MCF 10A (cell line): Measurements from ENCODE around the gene HDAC5. TPM values are rescaled to one million over a fixed set of nuclear protein-coding genes. Genes with fewer than 3 reads are reported as not detected.
"Not testable (repeated sequence)": the region's sequence is repeated elsewhere in the genome, so short reads cannot be mapped to it uniquely, and the experiment has no call there.

Experiments
- BruUV-seq: library from RNA; stranded (reverse); fragments of 400-500 nt; replicated peaks from 2 replicates; lab custom pipeline; 2021; lab: Mats Ljungman, UMichigan
- CTCF ChIA-PET: fragments of 300-600 bp; sonication (Branson Sonifier 250); formaldehyde crosslinking; extraction: SDS; loops from one replicate; lab custom pipeline; 2021; ENCODE audit warnings: antibody characterized with exemption, inconsistent platforms; lab: Yijun Ruan, JAX
- POLR2A ChIA-PET: fragments of 300-600, 350-650 bp; sonication (Branson Sonifier 250); formaldehyde crosslinking; extraction: SDS; loops from one replicate; lab custom pipeline; 2020; ENCODE audit warnings: antibody characterized with exemption, inconsistent platforms; lab: Yijun Ruan, JAX
- DNase-seq: peaks from one replicate; pipeline ENCODE4 v3.0.0-alpha.2; 2018; ENCODE audit not compliant: unreplicated experiment
- H3K27ac Mint-ChIP-seq: one replicate; pipeline ENCODE4 v1.8.0; 2022; ENCODE audit warnings: mild to moderate bottlenecking, low read depth, mixed read lengths; ENCODE audit not compliant: unreplicated experiment
- H3K27me3 Mint-ChIP-seq: one replicate; pipeline ENCODE4 v1.8.0; 2022; ENCODE audit warnings: mixed read lengths; ENCODE audit not compliant: insufficient read depth, unreplicated experiment
- H3K36me3 Mint-ChIP-seq: one replicate; pipeline ENCODE4 v1.8.0; 2022; ENCODE audit warnings: mild to moderate bottlenecking, moderate library complexity, mixed read lengths; ENCODE audit not compliant: insufficient read depth, unreplicated experiment
- H3K4me1 Mint-ChIP-seq: one replicate; pipeline ENCODE4 v1.8.0; 2022; ENCODE audit warnings: mixed read lengths; ENCODE audit not compliant: insufficient read depth, unreplicated experiment
- H3K4me3 Mint-ChIP-seq: one replicate; pipeline ENCODE4 v1.8.0; 2022; ENCODE audit warnings: mild to moderate bottlenecking, moderate library complexity, mixed read lengths; ENCODE audit not compliant: unreplicated experiment
- H3K9me3 Mint-ChIP-seq: one replicate; pipeline ENCODE4 v1.8.0; 2022; ENCODE audit warnings: mixed read lengths; ENCODE audit not compliant: unreplicated experiment
- CTCF ChIP-seq: fragments of 200-600 bp; IDR thresholded peaks from one replicate; pipeline ENCODE4 v1.8.0; 2022; ENCODE audit warnings: antibody characterized with exemption, mild to moderate bottlenecking; ENCODE audit not compliant: unreplicated experiment
- intact Hi-C: fragments of 100-400 bp; cut with micrococcal nuclease; formaldehyde crosslinking; loops from 2 replicates; pipeline ENCODE4 v1.14.1; 2022
- total RNA-seq: library from RNA; stranded (reverse); gene quantifications from 2 replicates; pipeline ENCODE4 v1.2.3, GENCODE V29; 2022

The HDAC5 gene
- total RNA-seq, 1 experiment from 2014 or later = 12.1 TPM

GRCh38 chr17:44120851-44121605 is 2.4 kb downstream of the HDAC5 start:
- DNase-seq = no peak
- BruUV-seq = no TSS peak
- intact Hi-C loops = loop anchor here (5.0 kb wide), 1 partner anchor 34 kb away; no protein-coding TSS in a partner anchor
- CTCF ChIA-PET = interaction anchor here (0.5 to 0.6 kb wide), 2 partner anchors 37 to 201 kb away, joined by 3 read pairs; no protein-coding TSS in a partner anchor
- Mint-ChIP-seq H3K27ac (no peak overlapping the region), H3K27me3 (no peaks in the 10 kb centered on the region), H3K9me3 (no peaks in the 10 kb centered on the region), H3K36me3 (peaks cover 13% of the 10 kb centered on the region), H3K4me3 (no peak overlapping the region), H3K4me1 (peaks cover 6% of the 10 kb centered on the region)
- no peak for TF ChIP-seq CTCF
- POLR2A ChIA-PET = interaction anchor here (0.6 to 3.5 kb wide), 6 partner anchors 17 to 383 kb away, joined by 3 to 66 read pairs (median 23); partner anchors contain the start of genes HROB and TMUB2

GRCh38 chr17:44120281-44120680 is 3.2 kb downstream of the HDAC5 start:
- not testable (repeated sequence) for DNase-seq, H3K4me3 Mint-ChIP-seq, BruUV-seq, H3K27ac Mint-ChIP-seq, H3K27me3 Mint-ChIP-seq, H3K4me1 Mint-ChIP-seq, H3K9me3 Mint-ChIP-seq
- peaks cover 19% of the 10 kb centered on the region for H3K36me3 Mint-ChIP-seq
- intact Hi-C loops = loop anchor here (5.0 kb wide), 1 partner anchor 33 kb away; no protein-coding TSS in a partner anchor
- ChIA-PET POLR2A (interaction anchor here (0.6 to 1.2 kb wide), 2 partner anchors 17 to 384 kb away, joined by 3 to 5 read pairs; no protein-coding TSS in a partner anchor), CTCF (interaction anchor here (1.5 kb wide), 1 partner anchor 48 kb away, joined by 3 read pairs; no protein-coding TSS in a partner anchor)

- intact Hi-C loops = loop anchor here (5.0 kb wide), 1 partner anchor 32 kb away; no protein-coding TSS in a partner anchor
Observed at GRCh38 chr17:44119798-44120197, 3.6 kb downstream of the HDAC5 start.

GRCh38 chr17:44119062-44119461 is 4.4 kb downstream of the HDAC5 start:
- peaks cover 19% of the 10 kb centered on the region for H3K36me3 Mint-ChIP-seq
- H3K9me3 Mint-ChIP-seq = no peaks in the 10 kb centered on the region
- CTCF ChIA-PET = interaction anchor here (1.5 kb wide), 1 partner anchor 49 kb away, joined by 3 read pairs; no protein-coding TSS in a partner anchor
- TF ChIP-seq CTCF = no peak
- no TSS peak for BruUV-seq
- intact Hi-C loops = no loop called here
- H3K27ac Mint-ChIP-seq = no peak overlapping the region
- H3K27me3 Mint-ChIP-seq = no peaks in the 10 kb centered on the region
- H3K4me1 Mint-ChIP-seq = peaks cover 6% of the 10 kb centered on the region
- POLR2A ChIA-PET = interaction anchor here (1.0 to 1.2 kb wide), 2 partner anchors 19 to 26 kb away, joined by 3 to 5 read pairs; no protein-coding TSS in a partner anchor
- DNase-seq = no peak
- no peak overlapping the region for H3K4me3 Mint-ChIP-seq

More at GRCh38 chr17:44119798-44120197, 3.6 kb downstream of the HDAC5 start:
- Mint-ChIP-seq H3K4me1 (peaks cover 6% of the 10 kb centered on the region), H3K27me3 (no peaks in the 10 kb centered on the region), H3K4me3 (no peak overlapping the region), H3K27ac (no peak overlapping the region), H3K9me3 (no peaks in the 10 kb centered on the region), H3K36me3 (peaks cover 19% of the 10 kb centered on the region)
- no TSS peak for BruUV-seq
- DNase-seq = no peak
- TF ChIP-seq CTCF = no peak
- POLR2A ChIA-PET = interaction anchor here (1.2 kb wide), 1 partner anchor 18 kb away, joined by 5 read pairs; no protein-coding TSS in a partner anchor
- CTCF ChIA-PET = interaction anchor here (1.5 kb wide), 1 partner anchor 49 kb away, joined by 3 read pairs; no protein-coding TSS in a partner anchor
